Stimulated activated naive B cell treated with anti-CD40 and anti-IgM and Interleukin-4, amounts not matched to agents 10 μg/mL and 1 μg/mL and 100 μg/mL, for 72 hours (primary cell): ENCODE data around the gene MB.

Experiments used
- ATAC-seq, 2 donors: fragments of 150-1000 bp; cut with Tn5 transposase; replicated peaks; 2 replicates each; pipeline ENCODE4 v1.10.0; 2021; ENCODE audit warnings: moderate library complexity in 1 of 2
- DNase-seq: peaks from one replicate; pipeline ENCODE4 v3.0.0; 2021
- H3K27ac Mint-ChIP-seq: one replicate; pipeline ENCODE4 v1.8.0; 2022; ENCODE audit warnings: mild to moderate bottlenecking, mixed read lengths
- H3K27me3 Mint-ChIP-seq, 2 donors: one replicate each; pipeline ENCODE4 v1.8.0; 2022; ENCODE audit warnings: mixed read lengths in 2 of 2
- H3K36me3 Mint-ChIP-seq, 2 donors: one replicate each; pipeline ENCODE4 v1.8.0; 2022; ENCODE audit warnings: mixed read lengths in 2 of 2, mild to moderate bottlenecking in 1 of 2
- H3K4me1 Mint-ChIP-seq, 2 donors: one replicate each; pipeline ENCODE4 v1.8.0; 2022; ENCODE audit warnings: mixed read lengths in 2 of 2, mild to moderate bottlenecking in 1 of 2
- H3K4me3 Mint-ChIP-seq, 2 donors: one replicate each; pipeline ENCODE4 v1.8.0; 2022; ENCODE audit warnings: mild to moderate bottlenecking in 2 of 2, mixed read lengths in 2 of 2, moderate library complexity in 1 of 2
- H3K9me3 Mint-ChIP-seq, 2 donors: one replicate each; pipeline ENCODE4 v1.8.0; 2022; ENCODE audit warnings: mixed read lengths in 2 of 2, mild to moderate bottlenecking in 1 of 2

Gene MB

GRCh38 chr22:35576671-35577070 lies 40.5 kb downstream of the MB start:
- Mint-ChIP-seq H3K27me3 (peaks cover 17 to 20% of the 10 kb centered on the region in 2 donors), H3K36me3 (no peaks in the 10 kb centered on the region), H3K4me3 (no peak overlapping the region), H3K4me1 (peaks cover 0 to 6% of the 10 kb centered on the region in 2 donors), H3K27ac (no peak overlapping the region), H3K9me3 (peaks cover 4 to 5% of the 10 kb centered on the region in 2 donors)
- ATAC-seq (no peak), DNase-seq (no peak)

GRCh38 chr22:35575116-35575748 lies 41.9 kb downstream of the MB start:
- Mint-ChIP-seq H3K27ac (no peak overlapping the region), H3K4me3 (no peak overlapping the region), H3K36me3 (no peaks in the 10 kb centered on the region), H3K27me3 (peaks cover 17 to 28% of the 10 kb centered on the region in 2 donors), H3K4me1 (peaks cover 0 to 6% of the 10 kb centered on the region in 2 donors), H3K9me3 (peaks cover 4 to 5% of the 10 kb centered on the region in 2 donors)
- ATAC-seq (peak; percentile 56 to 57), DNase-seq (no peak)

- no peak for ATAC-seq
- Mint-ChIP-seq H3K36me3 (no peaks in the 10 kb centered on the region), H3K27ac (no peak overlapping the region)
Measured at GRCh38 chr22:35572556-35572955, 44.6 kb downstream of the MB start.

GRCh38 chr22:35570686-35571194 lies 46.4 kb downstream of the MB start:
- peaks cover 29 to 30% of the 10 kb centered on the region in 2 donors for H3K27me3 Mint-ChIP-seq
- ATAC-seq (no peak), DNase-seq (no peak)
- peaks cover 0 to 3% of the 10 kb centered on the region in 2 donors for H3K4me1 Mint-ChIP-seq
- H3K9me3 Mint-ChIP-seq, result no peaks in the 10 kb centered on the region
- no peak overlapping the region for H3K27ac Mint-ChIP-seq
- no peak overlapping the region for H3K4me3 Mint-ChIP-seq
- H3K36me3 Mint-ChIP-seq, result no peaks in the 10 kb centered on the region

More at GRCh38 chr22:35572556-35572955, 44.6 kb downstream of the MB start:
- Mint-ChIP-seq H3K9me3 (no peaks in the 10 kb centered on the region), H3K27me3 (peaks cover 29 to 30% of the 10 kb centered on the region in 2 donors), H3K4me1 (peaks cover 0 to 3% of the 10 kb centered on the region in 2 donors), H3K4me3 (no peak overlapping the region)
- DNase-seq, result no peak

DNA sequence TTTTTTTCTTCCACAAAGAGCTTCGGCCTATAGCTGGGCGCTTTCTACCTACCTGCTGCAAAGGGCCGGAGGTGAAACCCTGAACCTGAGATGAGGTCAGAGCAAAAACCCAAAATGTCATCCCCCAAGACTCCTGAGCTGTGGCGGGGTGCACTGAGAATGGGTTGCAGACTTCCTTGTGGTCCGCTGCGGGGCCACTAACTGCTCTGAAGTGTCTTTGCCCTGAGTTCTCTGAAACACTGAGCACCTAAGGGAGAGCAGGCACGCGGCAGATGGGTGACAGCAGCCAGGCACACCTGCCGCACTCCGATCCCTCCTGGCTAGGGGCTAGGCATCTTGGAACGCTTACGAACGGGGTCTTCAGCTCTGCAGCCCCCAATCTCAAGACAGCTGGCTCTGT lies 47.2 kb downstream of the MB start:
- H3K4me3 Mint-ChIP-seq, result no peak overlapping the region
- no peaks in the 10 kb centered on the region for H3K36me3 Mint-ChIP-seq
- no peaks in the 10 kb centered on the region for H3K9me3 Mint-ChIP-seq
- H3K27me3 Mint-ChIP-seq, result peaks cover 26 to 31% of the 10 kb centered on the region in 2 donors
- H3K27ac Mint-ChIP-seq, result no peak overlapping the region
- ATAC-seq (no peak), DNase-seq (no peak)
- H3K4me1 Mint-ChIP-seq, result no peaks in the 10 kb centered on the region

DNA sequence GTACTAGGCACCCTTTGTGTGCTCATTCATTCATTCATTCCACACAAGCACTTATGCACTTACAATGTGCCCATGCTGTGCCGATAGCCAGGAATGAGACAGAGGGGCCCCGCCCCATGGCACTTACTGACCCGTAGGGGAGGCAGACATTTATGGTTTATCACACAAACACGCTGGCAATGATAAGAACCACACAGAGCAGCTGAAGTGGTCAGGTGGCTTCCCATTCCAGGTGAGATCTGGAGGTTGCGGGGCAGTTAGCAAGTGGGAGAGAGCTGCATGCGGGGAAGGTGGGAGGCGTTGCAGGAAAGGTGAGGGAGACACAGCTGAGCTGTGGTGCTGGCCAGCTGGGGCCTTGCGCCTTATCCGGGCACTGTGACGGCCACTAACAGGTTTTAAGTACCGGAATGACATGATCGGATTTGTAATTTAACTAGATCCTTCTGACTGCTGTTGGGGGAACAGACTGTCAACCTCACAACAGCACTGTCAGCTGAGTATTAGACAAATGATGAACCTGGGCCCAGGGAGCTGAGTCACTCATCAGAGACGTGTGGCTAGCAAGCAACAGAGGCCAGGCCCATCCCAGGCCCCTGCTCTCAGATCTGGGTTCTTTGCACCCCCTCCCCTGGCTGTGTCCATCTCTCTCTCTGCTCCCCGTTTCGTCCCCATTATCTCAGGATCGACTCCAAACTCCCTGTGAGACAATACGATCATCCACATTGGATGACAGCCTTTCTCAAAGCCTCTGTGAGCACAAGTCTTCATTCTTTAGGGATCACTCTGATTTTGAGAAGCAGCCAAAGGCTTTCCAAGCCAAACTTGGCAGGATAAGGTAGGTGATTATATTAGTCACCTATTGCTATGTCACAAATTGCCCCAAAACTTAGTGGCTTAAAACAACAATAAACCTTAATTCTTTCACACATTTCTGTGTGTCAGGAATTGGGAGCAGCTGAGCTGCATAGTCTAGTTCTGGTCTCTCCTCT lies 48.1 kb downstream of the MB start:
- ATAC-seq (no peak), DNase-seq (no peak)
- Mint-ChIP-seq H3K4me3 (no peak overlapping the region), H3K9me3 (no peaks in the 10 kb centered on the region), H3K36me3 (no peaks in the 10 kb centered on the region), H3K27me3 (peaks cover 19 to 33% of the 10 kb centered on the region in 2 donors), H3K4me1 (no peaks in the 10 kb centered on the region), H3K27ac (no peak overlapping the region)

- DNase-seq (no peak), ATAC-seq (no peak)
- no peak overlapping the region for H3K4me3 Mint-ChIP-seq
- H3K27ac Mint-ChIP-seq, result no peak overlapping the region
- no peaks in the 10 kb centered on the region for H3K36me3 Mint-ChIP-seq
- peaks cover 28 to 38% of the 10 kb centered on the region in 2 donors for H3K27me3 Mint-ChIP-seq
- peaks cover 5 to 8% of the 10 kb centered on the region in 2 donors for H3K4me1 Mint-ChIP-seq
- no peaks in the 10 kb centered on the region for H3K9me3 Mint-ChIP-seq
Measured at GRCh38 chr22:35567351-35568141, 49.6 kb downstream of the MB start.

DNA sequence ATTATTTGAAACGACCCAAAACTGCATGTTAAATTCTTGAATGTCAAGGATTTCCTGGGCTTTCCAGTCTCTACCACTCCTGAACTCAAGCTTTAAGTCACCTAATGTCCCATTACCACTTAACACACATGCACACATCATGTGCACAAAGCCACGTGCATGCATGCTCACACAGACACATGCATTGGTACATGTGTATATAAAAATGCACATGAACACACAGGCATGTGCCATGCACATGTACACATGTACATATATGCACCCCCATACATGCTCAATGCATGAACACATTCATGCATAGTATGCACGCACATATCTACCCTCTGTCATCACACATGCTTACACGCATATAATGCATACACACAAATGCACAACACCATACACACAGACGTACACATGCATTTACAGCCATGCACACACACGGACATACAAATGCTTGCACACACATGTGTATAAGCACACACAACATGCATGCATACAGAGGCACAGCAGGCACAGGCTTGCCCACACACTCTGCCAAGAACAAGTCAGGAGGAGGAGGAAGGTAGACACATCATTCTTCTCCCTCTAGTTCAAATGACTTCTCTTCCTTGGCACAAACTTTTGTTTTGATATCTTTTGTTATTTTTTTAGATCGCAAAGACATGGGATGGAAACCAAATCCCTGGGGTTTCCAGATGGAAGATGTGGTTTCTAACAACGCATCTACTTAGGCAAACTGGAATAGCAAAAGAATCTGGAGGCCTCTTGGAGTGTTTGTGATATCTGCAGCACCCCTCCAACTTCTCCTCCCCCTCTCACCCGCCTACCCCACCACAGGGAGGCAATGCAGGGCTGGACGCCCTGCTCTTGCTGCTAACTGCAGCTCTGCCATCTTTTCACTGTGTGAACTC lies 51.9 kb downstream of the MB start:
- H3K27ac Mint-ChIP-seq, result no peak overlapping the region
- ATAC-seq (no peak), DNase-seq (no peak)
- no peak overlapping the region for H3K4me3 Mint-ChIP-seq
- H3K9me3 Mint-ChIP-seq, result no peaks in the 10 kb centered on the region
- peaks cover 5 to 8% of the 10 kb centered on the region in 2 donors for H3K4me1 Mint-ChIP-seq
- peaks cover 47 to 49% of the 10 kb centered on the region in 2 donors for H3K27me3 Mint-ChIP-seq
- no peaks in the 10 kb centered on the region for H3K36me3 Mint-ChIP-seq

- Mint-ChIP-seq H3K36me3 (no peaks in the 10 kb centered on the region), H3K4me3 (no peak overlapping the region), H3K27ac (no peak overlapping the region), H3K4me1 (peaks cover 5 to 8% of the 10 kb centered on the region in 2 donors), H3K27me3 (peaks cover 46 to 49% of the 10 kb centered on the region in 2 donors), H3K9me3 (no peaks in the 10 kb centered on the region)
- ATAC-seq, result no peak
- DNase-seq, result no peak
Measured at GRCh38 chr22:35563211-35563610, 53.9 kb downstream of the MB start.

DNA sequence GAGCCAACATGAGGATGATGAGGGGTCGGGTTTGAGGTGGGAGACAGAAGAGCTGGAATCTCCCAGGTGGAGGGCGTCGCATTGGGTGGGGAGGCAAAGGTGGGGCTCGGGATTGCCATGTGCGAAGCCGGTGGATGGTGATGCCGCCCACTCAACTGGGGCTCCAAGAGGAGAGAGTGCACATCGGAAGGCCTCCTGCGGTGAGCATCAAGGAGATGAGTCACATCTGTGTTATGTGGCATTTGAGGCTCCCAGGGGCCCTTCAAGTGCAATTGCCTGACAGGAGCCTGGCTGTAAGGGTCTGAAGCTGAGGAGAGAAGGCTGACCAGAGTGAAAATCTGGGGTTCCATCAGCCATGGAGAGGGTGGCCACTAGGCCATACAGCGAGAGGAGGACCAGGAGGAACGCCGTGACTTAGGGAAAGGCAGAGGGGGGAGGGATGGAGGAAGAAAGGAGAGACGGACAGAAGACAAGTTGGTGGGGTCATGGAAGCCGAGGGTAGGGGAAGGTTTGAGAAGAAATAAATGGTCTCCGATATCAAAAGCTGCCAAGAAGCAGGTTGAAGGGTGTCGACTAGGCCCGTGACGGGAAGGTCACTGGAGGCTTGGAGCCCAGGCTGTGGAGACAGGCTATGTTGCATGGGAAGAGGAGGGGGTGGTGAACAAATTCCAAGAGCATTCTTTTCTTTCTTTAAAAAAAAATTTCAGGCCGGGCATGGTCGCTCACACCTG lies 55.2 kb downstream of the MB start:
- Mint-ChIP-seq H3K27me3 (peaks cover 48 to 49% of the 10 kb centered on the region in 2 donors), H3K36me3 (no peaks in the 10 kb centered on the region), H3K4me1 (peaks cover 5 to 8% of the 10 kb centered on the region in 2 donors), H3K9me3 (no peaks in the 10 kb centered on the region), H3K4me3 (no peak overlapping the region), H3K27ac (peak overlapping the region; percentile 26)
- ATAC-seq, result no peak
- DNase-seq, result no peak

- peaks cover 5 to 8% of the 10 kb centered on the region in 2 donors for H3K4me1 Mint-ChIP-seq
- no peak for DNase-seq
- no peak overlapping the region for H3K4me3 Mint-ChIP-seq
- ATAC-seq, result no peak
- H3K27ac Mint-ChIP-seq, result no peak overlapping the region
- H3K36me3 Mint-ChIP-seq, result no peaks in the 10 kb centered on the region
- H3K9me3 Mint-ChIP-seq, result no peaks in the 10 kb centered on the region
- peaks cover 53 to 57% of the 10 kb centered on the region in 2 donors for H3K27me3 Mint-ChIP-seq
Measured at GRCh38 chr22:35560824-35561223, 56.3 kb downstream of the MB start.

- DNase-seq (no peak), ATAC-seq (no peak)
- no peaks in the 10 kb centered on the region for H3K9me3 Mint-ChIP-seq
- no peaks in the 10 kb centered on the region for H3K36me3 Mint-ChIP-seq
- peaks cover 5 to 8% of the 10 kb centered on the region in 2 donors for H3K4me1 Mint-ChIP-seq
- H3K27me3 Mint-ChIP-seq, result peaks cover 55 to 57% of the 10 kb centered on the region in 2 donors
- no peak overlapping the region for H3K4me3 Mint-ChIP-seq
- no peak overlapping the region for H3K27ac Mint-ChIP-seq
Measured at GRCh38 chr22:35560366-35560765, 56.8 kb downstream of the MB start.
